GM12878 (cell line): ENCODE measurements around the gene LDLRAD3. TPM values are rescaled to one million over a fixed set of nuclear protein-coding genes. Genes with fewer than 3 reads are reported as not detected.

Source experiments
- ATAC-seq: fragments of 200-7000 bp; cut with Tn5 transposase; 3 replicates; pipeline ENCODE4 v1.9.1; 2020; ENCODE audit warnings: mild to moderate bottlenecking, moderate library complexity
- BruUV-seq: library from RNA; stranded (reverse); fragments of 400-500 nt; replicated peaks from 2 replicates; lab custom pipeline; 2021; lab: Mats Ljungman, UMichigan
- CTCF ChIA-PET: fragments of 300-600 bp; sonication (Branson Sonifier 250); formaldehyde crosslinking; extraction: SDS; loops from one replicate; lab custom pipeline; 2021; ENCODE audit warnings: inconsistent platforms; lab: Yijun Ruan, JAX
- POLR2A ChIA-PET: fragments of 350-600 bp; formaldehyde crosslinking; extraction: SDS; loops from one replicate; lab custom pipeline; 2021; ENCODE audit warnings: inconsistent platforms; lab: Charles Lee
- RAD21 ChIA-PET: fragments of 300-600 bp; sonication (Branson Sonifier 250); formaldehyde crosslinking; loops from one replicate; lab custom pipeline; 2023; ENCODE audit warnings: antibody characterized with exemption; ENCODE audit not compliant: unreplicated experiment; lab: Charles Lee
- SMC1A ChIA-PET: fragments of 300-600 bp; sonication (Branson Sonifier 250); formaldehyde crosslinking; loops from one replicate; lab custom pipeline; 2023; ENCODE audit not compliant: unreplicated experiment, uncharacterized antibody; lab: Charles Lee
- DNase-seq: peaks from one replicate; pipeline ENCODE4 v3.0.0-alpha.2; 2011; ENCODE audit warnings: low read depth, low spot score
- FAIRE-seq: peaks from 3 replicates; lab custom pipeline; 2011; peaks lifted over from hg19 to GRCh38; lab: Jason Lieb, UNC
- H2AFZ ChIP-seq: 2 replicates; pipeline ENCODE4 v1.6.0; 2011; ENCODE audit warnings: low read depth, low read length, control low read depth; ENCODE audit not compliant: control insufficient read depth
- H3K27ac ChIP-seq: 2 replicates; pipeline ENCODE4 v1.5.1; 2011; ENCODE audit warnings: control low read depth; ENCODE audit not compliant: control insufficient read depth, insufficient read depth
- H3K27me3 ChIP-seq, 2 experiments: replicated peaks in 1 of 2; 2 replicates each; pipeline versions ENCODE4 v1.6.0 to v1.6.1; 2011; ENCODE audit warnings: low read length in 1 of 2; ENCODE audit not compliant: control insufficient read depth in 2 of 2, insufficient read depth in 2 of 2
- H3K36me3 ChIP-seq, 2 experiments: 2 replicates each; pipeline ENCODE4 v1.5.1; 2011; ENCODE audit warnings: low read length in 1 of 2; ENCODE audit not compliant: control insufficient read depth in 2 of 2, insufficient read depth in 2 of 2
- H3K4me1 ChIP-seq: 2 replicates; pipeline ENCODE4 v1.6.1; 2011; ENCODE audit warnings: mild to moderate bottlenecking, low read length, moderate library complexity, mixed read lengths; ENCODE audit not compliant: control insufficient read depth, insufficient read depth
- H3K4me2 ChIP-seq: 2 replicates; pipeline ENCODE4 v1.6.0; 2011; ENCODE audit warnings: control low read depth; ENCODE audit not compliant: control insufficient read depth, insufficient read depth
- H3K4me3 ChIP-seq: fragments of 200-600 bp; sonication (generic); 2 replicates; pipeline ENCODE4 v1.5.1; 2016
- H3K79me2 ChIP-seq: 2 replicates; pipeline ENCODE4 v1.6.0; 2011; ENCODE audit warnings: low read length; ENCODE audit not compliant: control insufficient read depth, insufficient read depth
- H3K9ac ChIP-seq: 2 replicates; pipeline ENCODE4 v1.8.0; 2011; ENCODE audit warnings: low read length, control low read depth, mixed read lengths; ENCODE audit not compliant: control insufficient read depth, insufficient read depth
- H3K9me3 ChIP-seq: replicated peaks from 3 replicates; pipeline ENCODE4 v1.5.1; 2011; ENCODE audit warnings: mild to moderate bottlenecking, low read length; ENCODE audit not compliant: control insufficient read depth, insufficient read depth
- H4K20me1 ChIP-seq: 2 replicates; pipeline ENCODE4 v1.6.0; 2011; ENCODE audit not compliant: control insufficient read depth, insufficient read depth
- EED ChIP-seq: sonication (generic); IDR thresholded peaks from 2 replicates; pipeline ENCODE4 v1.6.1; 2016; ENCODE audit warnings: antibody characterized with exemption, low read depth
- IRF4 ChIP-seq: IDR thresholded peaks from 2 replicates; pipeline ENCODE4 v1.6.1; 2011; ENCODE audit warnings: low read depth, low read length
- JUNB ChIP-seq: IDR thresholded peaks from 2 replicates; pipeline ENCODE4 v1.6.1; 2016; ENCODE audit warnings: antibody characterized with exemption, mild to moderate bottlenecking
- LARP7 ChIP-seq: fragments of 450-650 bp; IDR thresholded peaks from 2 replicates; pipeline ENCODE4 v1.6.1; 2017; ENCODE audit warnings: mild to moderate bottlenecking
- NFIC ChIP-seq: IDR thresholded peaks from 2 replicates; pipeline ENCODE4 v1.6.1; 2012; ENCODE audit warnings: low read depth, mild to moderate bottlenecking, inconsistent platforms, low read length, moderate library complexity
- NFYA ChIP-seq: IDR thresholded peaks from 2 replicates; pipeline ENCODE4 v1.6.1; 2011; ENCODE audit warnings: low read depth, mild to moderate bottlenecking, low read length, improper control_type of control experiment, borderline replicate concordance
- POU2F2 ChIP-seq: IDR thresholded peaks from 3 replicates; pipeline ENCODE4 v1.6.1; 2011; ENCODE audit warnings: low read depth, mild to moderate bottlenecking, low read length, borderline replicate concordance
- in situ Hi-C: fragments of 300-500 bp; cut with MboI; formaldehyde crosslinking; loops from 9 replicates; pipeline ENCODE4 v1.14.3; 2018; ENCODE audit warnings: mixed read lengths
- intact Hi-C: fragments of 100-400 bp; cut with micrococcal nuclease; formaldehyde crosslinking; loops from one replicate; pipeline ENCODE4 v1.14.2; 2022; ENCODE audit not compliant: unreplicated experiment
- polyA plus RNA-seq, 11 experiments: library from polyadenylated mRNA; depleted of rRNA in 4 of 11; unstranded in 6 of 11; stranded (reverse) in 5 of 11; fragments of >200 nt; fragmentation: Nextera tagmentation in 4 of 11; fragmentation: Illumina TruSeq in 1 of 11; extraction: Ambion mirVana in 4 of 11; extraction: Trizol in 1 of 11; gene quantifications; 1 replicate in 1 of 11; 2 replicates in 10 of 11; pipeline versions ENCODE4 v1.2.1 to v1.2.3, GENCODE V29; 2011 to 2016; ENCODE audit warnings: inconsistent platforms in 2 of 11, missing spikeins in 2 of 11, low read depth in 1 of 11
- total RNA-seq, 4 experiments: library from RNA; depleted of rRNA in 3 of 4; stranded (reverse); fragments of >200 nt in 3 of 4; fragmentation: Illumina TruSeq in 1 of 4; extraction: Trizol in 1 of 4; gene quantifications; 2 replicates each; pipeline versions ENCODE4 v1.2.1 to v1.2.3, GENCODE V29; 2013 to 2021
- TF ChIP-seq, protein P1 (sequence below): IDR thresholded peaks from 2 replicates; pipeline ENCODE4 v1.6.1; 2011; ENCODE audit warnings: borderline replicate concordance, low read depth, mild to moderate bottlenecking, moderate library complexity, low read length; ENCODE audit not compliant: insufficient read depth, poor library complexity, severe bottlenecking
- TF ChIP-seq, protein P2 (sequence below): fragments of 450-650 bp; formaldehyde crosslinking; IDR thresholded peaks from 2 replicates; pipeline ENCODE4 v1.4.0; 2020; ENCODE audit warnings: mild to moderate bottlenecking, moderate library complexity

LDLRAD3 gene
- total and polyA plus RNA-seq, 10 of the 15 experiments (the other 5 are each of a cell fraction or from before 2014, with no cell fraction given), result 2.5 to 17.2 (median 10.7) TPM

DNA sequence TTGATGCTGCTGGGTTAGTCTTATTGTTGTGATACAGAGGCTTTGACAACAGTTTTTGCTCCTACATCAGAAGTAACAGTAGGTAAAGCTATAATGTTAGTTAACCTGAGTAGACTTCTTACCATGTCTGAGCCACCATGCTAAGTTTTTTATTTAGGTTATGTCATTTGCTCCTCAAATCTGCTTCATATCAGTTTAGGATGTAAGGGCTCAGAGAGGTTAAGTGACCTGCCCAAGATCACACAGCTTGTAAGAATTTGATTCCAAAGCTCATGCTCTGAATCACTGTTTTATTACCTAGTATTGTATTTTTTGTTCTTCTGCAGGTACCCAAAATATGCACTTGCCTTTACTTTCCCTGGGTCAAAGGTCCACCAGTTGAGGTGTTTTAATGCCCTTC, 183.7 kb downstream of the LDLRAD3 start:
- H3K36me3 ChIP-seq, result no peaks in the 10 kb centered on the region
- H3K9me3 ChIP-seq, result no peaks in the 10 kb centered on the region
- no peak overlapping the region for H2AFZ ChIP-seq
- TF ChIP-seq LARP7, result no peak
- TF ChIP-seq EED, result no peak
- TF ChIP-seq NFIC, result no peak
- TF ChIP-seq, protein P1, sequence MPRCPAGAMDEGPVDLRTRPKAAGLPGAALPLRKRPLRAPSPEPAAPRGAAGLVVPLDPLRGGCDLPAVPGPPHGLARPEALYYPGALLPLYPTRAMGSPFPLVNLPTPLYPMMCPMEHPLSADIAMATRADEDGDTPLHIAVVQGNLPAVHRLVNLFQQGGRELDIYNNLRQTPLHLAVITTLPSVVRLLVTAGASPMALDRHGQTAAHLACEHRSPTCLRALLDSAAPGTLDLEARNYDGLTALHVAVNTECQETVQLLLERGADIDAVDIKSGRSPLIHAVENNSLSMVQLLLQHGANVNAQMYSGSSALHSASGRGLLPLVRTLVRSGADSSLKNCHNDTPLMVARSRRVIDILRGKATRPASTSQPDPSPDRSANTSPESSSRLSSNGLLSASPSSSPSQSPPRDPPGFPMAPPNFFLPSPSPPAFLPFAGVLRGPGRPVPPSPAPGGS, result no peak
- TF ChIP-seq, protein P2, sequence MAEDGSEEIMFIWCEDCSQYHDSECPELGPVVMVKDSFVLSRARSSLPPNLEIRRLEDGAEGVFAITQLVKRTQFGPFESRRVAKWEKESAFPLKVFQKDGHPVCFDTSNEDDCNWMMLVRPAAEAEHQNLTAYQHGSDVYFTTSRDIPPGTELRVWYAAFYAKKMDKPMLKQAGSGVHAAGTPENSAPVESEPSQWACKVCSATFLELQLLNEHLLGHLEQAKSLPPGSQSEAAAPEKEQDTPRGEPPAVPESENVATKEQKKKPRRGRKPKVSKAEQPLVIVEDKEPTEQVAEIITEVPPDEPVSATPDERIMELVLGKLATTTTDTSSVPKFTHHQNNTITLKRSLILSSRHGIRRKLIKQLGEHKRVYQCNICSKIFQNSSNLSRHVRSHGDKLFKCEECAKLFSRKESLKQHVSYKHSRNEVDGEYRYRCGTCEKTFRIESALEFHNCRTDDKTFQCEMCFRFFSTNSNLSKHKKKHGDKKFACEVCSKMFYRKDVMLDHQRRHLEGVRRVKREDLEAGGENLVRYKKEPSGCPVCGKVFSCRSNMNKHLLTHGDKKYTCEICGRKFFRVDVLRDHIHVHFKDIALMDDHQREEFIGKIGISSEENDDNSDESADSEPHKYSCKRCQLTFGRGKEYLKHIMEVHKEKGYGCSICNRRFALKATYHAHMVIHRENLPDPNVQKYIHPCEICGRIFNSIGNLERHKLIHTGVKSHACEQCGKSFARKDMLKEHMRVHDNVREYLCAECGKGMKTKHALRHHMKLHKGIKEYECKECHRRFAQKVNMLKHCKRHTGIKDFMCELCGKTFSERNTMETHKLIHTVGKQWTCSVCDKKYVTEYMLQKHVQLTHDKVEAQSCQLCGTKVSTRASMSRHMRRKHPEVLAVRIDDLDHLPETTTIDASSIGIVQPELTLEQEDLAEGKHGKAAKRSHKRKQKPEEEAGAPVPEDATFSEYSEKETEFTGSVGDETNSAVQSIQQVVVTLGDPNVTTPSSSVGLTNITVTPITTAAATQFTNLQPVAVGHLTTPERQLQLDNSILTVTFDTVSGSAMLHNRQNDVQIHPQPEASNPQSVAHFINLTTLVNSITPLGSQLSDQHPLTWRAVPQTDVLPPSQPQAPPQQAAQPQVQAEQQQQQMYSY (CRISPR knock-in tag), result no peak
- no peak for TF ChIP-seq NFYA
- TF ChIP-seq IRF4, result no peak
- no peak for TF ChIP-seq JUNB
- no peak for TF ChIP-seq POU2F2
- TF ChIP-seq, all 136 proteins: peak for 0
- ChIA-PET RAD21 (interaction anchor here (1.3 to 1.6 kb wide), 2 partner anchors 85 to 305 kb away, joined by 3 to 5 read pairs; no protein-coding TSS in a partner anchor), CTCF (interaction anchor here (0.7 to 6.3 kb wide), 3 partner anchors 20 to 305 kb away, joined by 3 to 82 read pairs (median 5); no protein-coding TSS in a partner anchor), SMC1A (interaction anchor here (1.1 to 2.6 kb wide), 4 partner anchors 27 to 305 kb away, joined by 3 to 11 read pairs (median 3); no protein-coding TSS in a partner anchor), POLR2A (no interaction called here)
- no peak overlapping the region for H3K4me2 ChIP-seq
- no peak for ATAC-seq
- FAIRE-seq, result no peak
- no TSS peak for BruUV-seq
- H3K79me2 ChIP-seq, result no peaks in the 10 kb centered on the region
- no peak overlapping the region for H3K4me3 ChIP-seq
- H3K27ac ChIP-seq, result no peak overlapping the region
- H3K9ac ChIP-seq, result no peak overlapping the region
- intact Hi-C loops (no loop called here), in situ Hi-C loops (no loop called here)
- H4K20me1 ChIP-seq, result no peaks in the 10 kb centered on the region
- DNase-seq, result no peak
- H3K27me3 ChIP-seq, result peaks cover 0 to 2% of the 10 kb centered on the region in 2 experiments; a peak in 2 of 4 replicates
- no peaks in the 10 kb centered on the region for H3K4me1 ChIP-seq
